ENCODE results near the gene CBARP.
A peak's percentile ranks its signal among the peaks of the same experiment; 100 is the strongest.

The CBARP gene

DNA sequence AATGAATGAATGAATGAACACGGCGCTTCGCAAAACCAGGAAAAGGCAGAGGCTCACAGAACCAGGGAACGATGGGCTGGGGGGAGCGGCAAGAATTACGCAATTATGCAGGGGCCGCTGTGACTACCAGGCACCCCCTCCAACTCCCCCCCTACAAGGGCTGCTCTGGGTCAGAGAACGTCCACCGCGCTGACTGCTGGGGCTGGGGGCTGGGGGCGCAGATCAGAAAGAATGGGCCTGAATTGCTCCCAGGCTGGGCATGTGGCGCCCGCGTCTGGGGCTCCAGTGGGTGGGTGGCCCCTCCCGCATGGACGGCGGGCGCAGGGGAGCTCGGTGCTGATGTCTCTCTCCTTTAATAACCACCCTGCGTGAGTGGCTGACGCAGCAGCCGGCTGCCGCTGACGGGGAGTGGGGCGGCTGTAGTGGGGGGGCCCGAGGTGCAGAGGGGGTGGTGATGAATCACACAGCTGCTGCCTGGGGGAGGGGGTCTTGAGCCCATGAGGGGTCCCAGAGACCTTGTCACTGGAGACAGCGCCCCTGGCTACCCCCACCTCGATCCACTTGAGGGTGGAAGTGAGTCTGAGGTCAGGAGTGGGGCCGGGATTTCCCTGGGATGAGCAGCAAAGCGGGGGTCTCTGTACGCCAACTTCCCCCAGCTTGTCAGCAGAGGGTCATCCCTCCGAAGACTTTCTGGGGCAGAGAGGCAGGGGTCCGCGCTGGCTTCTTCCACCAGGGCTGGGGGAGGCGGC is 29.8 kb upstream of the CBARP start:
- DNase-seq: peak in 10 of 42 donors; percentile 35 to 75 (median 54)
- intact Hi-C loops (cut with DNase I): loop anchor here (2.0 kb wide), 1 partner anchor 19 kb away; the partner anchor contains the start of gene MIDN

DNA sequence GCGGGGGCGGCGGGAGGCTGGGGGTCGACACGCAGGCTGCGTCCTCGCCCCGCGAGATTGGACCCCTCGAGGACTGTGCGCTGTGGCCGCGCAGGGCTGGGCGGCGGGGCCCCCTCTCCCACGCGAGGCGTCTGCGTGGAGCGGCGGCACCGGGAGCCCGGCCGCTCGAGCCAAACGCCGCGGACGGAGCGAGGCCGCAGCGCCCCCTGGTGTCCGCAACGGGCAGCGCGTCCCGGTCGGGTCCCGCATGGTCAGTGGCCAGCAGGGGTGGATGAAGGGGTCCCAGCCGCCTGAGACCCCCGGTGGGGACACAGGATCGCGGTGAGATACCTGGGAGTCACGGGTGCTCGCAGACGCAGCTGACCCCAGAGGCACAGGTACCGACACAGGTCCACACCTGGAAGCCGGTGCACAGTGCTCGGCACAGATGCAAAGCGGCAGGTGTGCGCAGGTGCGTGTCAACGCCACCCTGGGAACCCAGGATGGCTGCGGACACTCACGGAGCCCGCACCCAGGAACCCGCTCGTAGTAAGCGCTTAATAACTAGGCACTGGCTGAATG is 29.2 kb upstream of the CBARP start:
- DNase-seq: peak in 38 of 42 donors; percentile 56 to 92 (median 80)
- intact Hi-C loops (cut with DNase I): loop anchor here (2.0 kb wide), 1 partner anchor 18 kb away; the partner anchor contains the start of gene MIDN

DNA sequence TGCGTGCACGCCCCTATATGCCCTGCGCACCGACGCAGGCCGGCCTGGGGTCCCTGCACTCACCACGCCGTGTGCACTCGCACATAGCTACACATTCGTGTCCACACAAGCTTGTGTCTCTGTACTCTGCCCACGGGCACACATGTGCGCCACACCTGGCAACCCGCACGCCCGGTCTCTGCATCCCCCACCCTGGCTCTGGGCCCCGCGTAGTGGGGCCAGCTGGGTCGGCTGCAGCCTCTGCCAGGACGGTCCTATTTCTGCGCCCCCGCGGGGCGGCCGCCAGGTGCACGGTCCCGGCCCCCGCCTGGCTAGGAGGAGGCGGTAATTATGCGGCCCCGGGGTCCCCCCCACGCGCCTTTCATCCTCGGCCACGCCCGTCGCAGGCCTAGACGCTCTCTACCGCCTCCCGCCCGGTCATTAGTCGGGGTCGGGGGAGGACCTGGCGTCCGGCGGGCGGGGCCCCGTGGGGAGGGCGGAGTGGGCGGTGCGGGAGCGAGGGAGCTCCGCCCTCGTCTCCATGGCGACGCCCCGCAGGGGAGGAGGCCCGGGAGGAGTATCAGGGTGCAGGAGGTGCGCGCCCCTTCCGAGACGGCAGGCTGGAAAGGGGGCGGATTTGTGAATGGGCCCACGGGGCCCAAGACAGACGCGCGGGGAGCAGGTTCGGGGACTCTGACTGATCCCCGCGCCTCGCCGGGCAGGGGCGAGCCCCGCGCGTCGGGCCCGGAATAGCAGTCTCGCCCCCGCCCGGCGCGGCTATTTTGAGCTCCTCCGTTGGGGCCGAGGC is 28.5 kb upstream of the CBARP start:
- peak in 40 of 42 donors; percentile 69 to 89 (median 80) for DNase-seq

DNA sequence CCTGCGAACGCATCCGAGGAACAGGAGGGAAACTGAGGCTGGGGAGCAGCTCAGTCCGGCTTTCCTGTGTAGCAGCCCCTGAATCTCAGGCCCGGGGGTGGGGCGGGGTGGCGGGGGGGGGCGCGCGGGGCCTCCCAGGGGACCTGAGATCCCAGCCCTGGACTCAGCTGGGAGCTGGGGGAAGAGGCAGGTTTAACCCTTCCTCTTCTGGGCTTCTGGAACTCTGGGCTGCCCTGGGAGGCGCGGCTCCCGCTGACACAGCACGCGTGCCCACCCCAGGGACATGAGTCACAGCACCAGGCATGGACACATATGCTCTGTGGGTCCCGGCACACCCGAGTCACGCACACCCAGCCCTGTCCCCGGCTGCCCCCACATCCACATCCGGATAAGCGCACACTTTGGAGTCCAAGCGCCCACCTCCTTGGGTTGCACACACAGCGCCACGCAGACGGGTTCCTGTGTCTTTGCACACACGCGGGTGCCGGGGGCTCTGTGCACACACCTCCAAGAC is 27.9 kb upstream of the CBARP start:
- intact Hi-C loops (cut with DNase I): loop anchor here (2.0 kb wide), 1 partner anchor 17 kb away; the partner anchor contains the start of gene MIDN
- peak in 2 of 42 donors; percentile 25 to 61 for DNase-seq

More for the DNA sequence above, 28.5 kb upstream of the CBARP start:
- intact Hi-C loops (cut with DNase I): loop anchor here (2.0 kb wide), 1 partner anchor 18 kb away; the partner anchor contains the start of gene MIDN

DNA sequence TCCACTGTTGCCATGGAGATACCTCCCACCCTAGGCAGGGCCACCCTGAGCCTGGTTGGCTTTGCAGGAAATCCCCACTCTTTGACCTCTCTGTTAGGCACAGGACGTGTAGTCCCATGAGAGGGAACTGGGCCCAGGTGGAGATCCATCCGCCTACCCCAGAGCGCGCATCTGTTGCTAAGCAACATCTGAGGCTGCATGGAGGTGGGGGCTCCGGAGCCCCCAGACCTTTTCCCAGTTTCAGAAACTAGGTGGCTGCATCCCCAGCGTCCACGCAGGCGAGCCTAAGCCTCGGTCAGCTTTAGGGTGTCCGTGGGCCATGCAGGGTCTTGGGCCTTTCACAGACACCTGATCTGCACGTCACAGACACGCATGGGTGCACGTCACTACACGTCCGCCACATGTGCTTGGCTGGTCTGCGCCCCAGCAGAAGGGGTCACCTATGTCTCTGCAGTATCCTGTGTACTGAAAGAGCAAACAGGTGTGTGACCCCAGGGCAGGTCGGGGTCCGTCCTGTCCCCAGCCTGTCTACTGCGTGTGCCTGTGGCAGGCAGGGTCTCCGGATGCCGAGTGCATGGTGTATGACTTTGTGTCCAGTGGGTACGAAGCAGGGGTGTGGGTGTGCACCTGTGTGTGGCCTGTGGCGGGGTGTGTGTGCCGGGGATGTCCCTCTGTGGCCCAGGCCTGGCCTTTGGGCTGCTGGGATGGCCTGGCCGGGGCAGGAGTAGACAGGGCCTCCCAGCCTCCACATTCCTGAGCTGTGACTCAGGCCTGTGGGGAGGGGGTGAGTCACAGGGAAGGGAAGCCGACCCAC is 27.2 kb upstream of the CBARP start:
- intact Hi-C loops (cut with DNase I): no loop called here
- DNase-seq: peak in 1 of 42 donors; percentile 24

DNA sequence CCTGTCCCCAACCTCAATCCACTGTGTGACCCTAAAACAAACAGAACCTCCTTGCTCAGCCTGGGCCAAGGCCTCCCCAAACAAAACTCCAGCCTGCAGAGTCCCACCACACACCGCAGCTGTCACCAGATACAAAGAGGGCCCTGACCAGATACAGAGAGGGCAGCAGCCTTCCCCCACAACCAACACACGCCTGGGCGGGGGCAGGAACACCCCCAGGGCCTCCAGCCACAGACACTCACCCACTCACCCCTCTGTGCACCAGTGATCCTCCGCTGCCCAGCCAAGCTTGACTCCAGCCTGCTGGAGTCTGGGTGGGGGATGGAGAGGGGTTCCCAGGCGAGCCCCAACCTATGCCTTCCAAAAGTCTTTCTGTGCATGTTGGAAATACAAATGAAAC is 25.4 kb upstream of the CBARP start:
- DNase-seq: no peak
- intact Hi-C loops (cut with DNase I): no loop called here

DNA sequence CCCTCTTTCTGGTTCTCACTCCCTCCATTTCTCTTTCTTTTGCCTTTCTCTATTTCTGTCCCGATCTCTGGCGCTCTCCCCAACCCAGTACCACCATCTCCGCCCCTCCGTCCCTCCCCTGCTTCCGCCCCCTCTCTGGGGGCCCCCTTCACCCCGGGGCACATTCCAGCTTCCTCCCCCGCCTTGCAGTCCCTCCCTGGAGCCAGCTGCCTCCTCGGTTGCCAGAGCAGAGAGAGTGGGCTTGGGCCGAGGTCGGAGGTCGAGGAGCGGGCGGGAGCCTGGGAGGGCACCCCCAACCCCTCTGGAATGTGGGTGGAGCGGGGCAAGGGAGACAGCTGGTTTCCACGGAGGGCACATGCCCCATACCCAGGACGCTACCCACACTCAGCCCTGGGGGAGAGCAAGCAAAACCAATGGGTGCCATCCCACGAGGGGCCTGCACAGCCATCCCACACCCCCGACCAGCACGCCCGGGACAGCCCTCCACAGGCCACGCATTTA is 24.9 kb upstream of the CBARP start:
- intact Hi-C loops (cut with DNase I): no loop called here
- DNase-seq: no peak

DNA sequence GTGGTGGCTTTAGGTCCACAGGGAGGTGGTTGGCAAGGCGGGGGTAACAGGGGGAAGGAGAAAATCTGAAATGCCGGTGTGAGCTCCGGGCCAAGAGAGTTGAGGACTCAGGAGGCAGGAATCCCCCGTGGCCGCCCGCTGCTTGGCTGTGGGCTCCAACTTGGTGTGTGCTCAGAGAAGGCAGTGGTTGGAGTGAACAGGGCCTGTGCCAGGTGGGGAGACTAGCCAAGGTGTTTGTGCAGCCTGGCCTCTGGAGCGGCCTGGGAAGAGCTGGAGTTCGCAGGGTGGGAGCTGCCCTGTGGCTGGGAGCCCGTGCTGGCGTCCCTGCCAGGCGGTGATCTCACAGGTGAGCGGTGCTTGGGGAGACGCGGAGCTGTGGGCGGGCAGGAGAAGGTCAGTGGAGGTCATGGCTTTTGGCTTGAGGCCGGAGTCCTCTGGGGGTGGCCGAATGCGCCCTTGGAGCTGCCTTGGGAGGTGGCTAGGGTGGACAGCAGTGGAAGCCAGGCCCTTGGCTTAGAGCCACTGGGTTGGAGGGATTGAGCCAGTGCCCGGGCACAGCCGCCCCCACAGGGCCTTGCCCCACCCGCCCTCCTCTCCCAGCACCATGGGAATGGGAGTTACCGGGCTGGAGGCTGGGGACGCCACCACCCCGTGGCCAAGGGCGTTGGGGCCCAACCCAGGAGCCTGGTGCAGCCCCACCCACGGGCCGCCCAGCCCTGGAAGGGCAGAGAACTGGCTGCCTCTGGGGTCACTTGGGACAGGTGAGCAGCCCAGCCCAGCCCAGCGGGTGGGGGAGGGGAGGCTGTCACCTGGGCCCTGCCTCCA is 24.2 kb upstream of the CBARP start:
- intact Hi-C loops (cut with DNase I): no loop called here
- peak in 11 of 42 donors; percentile 25 to 75 (median 56) for DNase-seq

DNA sequence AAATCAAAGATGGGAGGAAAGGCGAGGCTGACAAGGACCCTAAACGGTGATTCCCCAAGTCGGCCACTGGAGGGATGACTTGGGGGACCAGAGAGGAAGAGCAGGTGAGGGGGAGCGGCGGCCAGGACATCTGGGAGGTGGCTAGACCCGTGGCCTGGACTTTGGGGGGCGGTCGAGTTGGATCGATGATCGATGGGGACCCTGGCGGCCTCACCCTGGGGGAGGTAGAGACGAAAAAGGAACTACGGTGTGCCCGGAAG is 23.7 kb upstream of the CBARP start:
- DNase-seq: peak in 1 of 42 donors; percentile 37
- intact Hi-C loops (cut with DNase I): no loop called here

DNA sequence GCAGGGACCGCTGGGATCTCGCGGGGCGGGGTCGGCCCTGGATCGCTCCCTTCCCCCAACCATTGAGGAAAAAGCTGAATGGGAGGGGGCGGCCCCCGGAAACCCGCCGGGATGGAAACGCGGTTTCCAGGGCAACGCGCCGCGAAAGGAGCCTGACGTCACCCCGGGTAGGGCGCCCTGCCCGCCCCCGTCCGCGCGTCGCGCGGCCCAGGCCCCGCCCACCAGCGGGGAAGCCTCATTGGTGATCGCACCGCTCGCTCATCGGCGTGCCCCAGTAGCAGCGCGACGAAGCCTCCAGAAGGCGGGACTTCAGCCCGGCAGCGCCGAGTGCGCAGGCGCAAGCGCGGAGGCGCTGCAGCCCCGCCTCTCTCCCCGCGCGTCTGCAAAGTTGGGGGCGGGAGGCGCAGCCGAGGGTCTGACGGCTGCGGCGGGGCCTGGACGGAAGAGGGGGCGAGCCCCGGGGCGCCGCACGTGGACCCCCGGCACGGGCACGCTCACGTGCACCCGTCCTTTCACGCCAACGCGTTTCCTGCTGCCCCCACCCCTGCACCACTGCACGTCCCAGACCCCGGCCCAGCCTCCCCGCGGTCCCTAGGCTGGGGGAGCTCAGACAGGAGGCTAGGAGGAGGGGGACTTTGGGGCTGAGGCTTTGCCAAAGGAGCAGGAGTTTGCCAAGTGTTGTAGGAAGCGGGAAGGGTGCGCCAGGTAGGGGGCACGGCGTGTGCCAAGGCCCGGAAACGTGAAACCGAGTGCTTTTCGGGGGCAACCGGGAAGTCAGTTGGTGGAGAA is 23.1 kb upstream of the CBARP start:
- DNase-seq: peak; percentile 91 to 99 (median 97)
- intact Hi-C loops (cut with DNase I): no loop called here

DNA sequence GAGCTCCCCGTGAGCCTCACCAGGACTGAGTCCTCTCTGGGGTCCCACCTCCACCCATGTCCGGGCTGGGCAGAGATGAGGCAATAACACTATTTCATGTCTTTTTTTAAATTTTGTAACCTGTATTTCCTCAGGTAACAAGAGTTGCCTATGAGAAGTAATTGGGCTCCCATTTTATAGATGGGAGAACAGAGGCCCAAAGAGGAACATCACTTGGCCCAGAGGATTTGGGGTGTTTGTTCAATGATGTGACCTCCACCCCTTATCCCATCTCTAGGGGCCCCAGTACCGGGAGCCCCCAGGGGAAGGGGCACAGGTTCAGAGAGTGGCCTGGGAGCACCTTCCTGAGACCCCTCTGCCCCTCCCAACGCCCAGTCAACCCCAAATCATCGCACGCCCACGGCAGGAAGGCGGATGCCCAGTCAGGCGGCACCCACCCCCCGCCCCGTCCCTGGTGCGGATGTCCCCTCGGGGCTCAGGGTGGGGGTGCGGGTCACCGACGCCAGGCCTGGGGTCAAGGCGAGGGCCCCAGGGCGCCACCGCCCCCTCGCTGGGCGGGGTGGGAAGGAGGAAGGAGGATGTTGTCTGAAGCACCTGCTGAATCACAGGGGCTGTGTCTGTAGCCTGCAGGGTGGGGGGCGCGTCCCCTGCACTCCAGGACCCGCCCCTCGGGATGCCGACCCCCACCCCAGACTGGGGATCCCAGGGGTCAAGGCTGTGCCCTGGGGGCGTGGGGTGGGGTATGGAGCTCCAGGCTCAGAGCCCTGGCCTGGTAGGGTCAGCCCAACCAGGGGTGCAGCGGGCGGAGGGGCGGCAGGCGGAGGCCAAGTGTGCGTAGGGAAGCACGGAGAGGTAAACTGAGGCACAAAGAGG is 22.3 kb upstream of the CBARP start:
- no peak for DNase-seq
- intact Hi-C loops (cut with DNase I): no loop called here

DNA sequence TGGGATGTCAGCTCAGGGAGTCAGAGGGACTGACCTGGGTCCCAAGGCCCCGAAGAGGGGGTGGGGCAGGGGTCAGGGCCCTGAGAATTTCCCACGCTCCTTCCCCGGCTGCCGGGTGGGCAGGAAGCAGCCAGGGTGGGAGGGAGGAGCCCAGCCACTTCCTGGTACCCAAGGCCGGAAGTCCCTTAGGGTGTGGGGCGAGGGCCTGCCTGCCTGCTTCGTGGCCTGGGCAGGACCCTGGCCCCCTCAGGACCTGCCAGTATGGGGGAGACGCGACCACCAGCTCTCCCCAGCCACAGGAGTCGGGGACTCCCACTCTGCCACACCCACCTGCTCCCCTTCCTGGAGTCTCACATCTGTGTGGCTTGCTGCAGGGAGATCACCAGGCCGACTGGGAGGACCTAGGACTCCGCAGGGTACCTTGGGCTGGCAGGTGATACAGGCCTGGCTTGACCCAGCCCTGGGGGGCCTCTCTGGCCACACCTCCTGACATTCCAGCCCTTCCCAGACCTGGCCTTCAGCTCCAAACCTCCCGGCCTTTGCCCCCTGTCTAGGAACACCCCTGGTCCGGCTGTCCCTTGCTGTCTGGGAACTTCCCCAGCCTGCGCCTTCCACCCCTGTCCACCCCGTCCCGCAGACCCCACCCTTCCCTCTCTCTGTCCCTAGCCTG is 21.5 kb upstream of the CBARP start:
- peak in 7 of 42 donors; percentile 26 to 68 (median 46) for DNase-seq
- intact Hi-C loops (cut with DNase I): no loop called here

DNA sequence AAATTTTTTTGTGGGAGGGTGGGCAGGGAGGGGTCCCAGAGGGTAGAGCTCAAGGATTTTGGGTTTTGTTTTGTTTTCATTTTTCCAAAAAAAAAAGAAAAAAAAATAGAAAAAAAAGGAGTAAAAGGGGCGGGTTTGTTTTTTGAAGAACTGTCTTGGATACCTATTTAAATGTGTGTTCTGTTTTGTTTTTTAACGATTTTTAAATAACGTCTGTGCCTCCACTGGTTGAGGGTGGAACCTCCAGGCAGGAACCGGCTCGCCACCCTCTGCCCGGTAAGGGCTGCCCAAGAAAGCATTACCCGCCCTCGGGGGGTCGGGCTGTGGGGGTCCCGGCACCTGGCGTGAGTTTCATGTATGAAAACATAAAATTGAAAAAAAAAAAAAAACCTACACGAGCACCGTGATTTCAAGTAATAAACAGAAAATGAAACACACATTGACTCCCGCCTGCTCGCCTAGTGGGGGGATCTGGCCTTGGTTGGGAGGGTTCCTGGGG is 21.0 kb upstream of the CBARP start:
- intact Hi-C loops (cut with DNase I): no loop called here
- DNase-seq: no peak

DNA sequence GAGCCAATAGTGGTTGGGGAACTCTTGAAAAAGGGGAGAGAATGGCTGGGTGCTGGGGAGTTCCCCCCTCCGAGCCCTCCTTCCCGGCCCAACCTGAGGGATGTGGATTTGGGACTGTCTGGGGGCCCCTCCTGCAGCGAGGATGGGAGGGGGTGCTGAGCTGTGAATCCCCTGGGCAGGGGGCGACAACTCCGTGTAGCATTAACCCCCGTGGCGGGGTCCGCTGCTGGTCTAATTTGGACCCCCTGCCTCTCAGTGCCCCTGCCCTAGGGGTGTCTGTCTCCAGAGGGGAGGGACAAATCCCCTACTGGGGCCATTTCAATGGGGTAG is 20.3 kb upstream of the CBARP start:
- intact Hi-C loops (cut with DNase I): no loop called here
- no peak for DNase-seq

DNA sequence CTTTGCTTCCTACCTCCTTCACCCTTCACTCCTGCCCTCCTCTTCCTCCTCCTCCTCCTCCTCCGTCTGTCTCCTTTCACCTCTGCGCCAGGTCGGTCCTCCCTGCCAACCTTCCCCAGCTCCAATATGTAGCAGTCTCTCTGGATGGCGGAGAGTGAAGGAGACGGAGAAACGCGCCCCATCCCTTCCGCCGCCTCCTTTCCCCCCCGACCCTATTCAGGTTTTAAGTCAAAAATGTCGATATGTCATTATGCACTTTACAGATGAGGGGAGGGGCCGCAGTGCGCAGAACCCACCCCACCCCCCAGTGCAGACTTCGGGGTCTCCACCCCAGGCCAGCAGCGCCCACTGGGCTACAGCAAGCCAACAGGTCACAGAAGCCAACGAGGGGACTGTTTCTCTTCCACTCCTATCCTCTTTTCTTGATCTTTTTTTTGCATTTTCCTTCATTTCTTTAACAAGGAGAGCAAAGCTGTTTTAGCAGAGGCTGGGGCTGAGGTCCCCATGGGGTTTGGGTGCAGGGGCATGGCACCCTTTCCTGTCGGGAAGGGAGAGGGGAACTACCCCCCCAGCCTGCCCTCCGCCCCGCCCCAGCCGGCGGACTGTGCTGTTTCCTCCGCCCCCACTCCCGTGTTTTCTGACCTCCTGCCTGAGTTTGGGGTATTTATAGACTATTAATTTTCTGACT is 19.8 kb upstream of the CBARP start:
- intact Hi-C loops (cut with DNase I): no loop called here
- DNase-seq: no peak

Measured in head of caudate nucleus (tissue), 42 donors.